CD4-positive, alpha-beta T cell treated with Interleukin-4 for 4 hours (primary cell): ENCODE results near the gene PALS2.

Source experiments
- DNase-seq: peaks from one replicate; pipeline ENCODE4 v3.0.0-alpha.2; 2020

Gene PALS2

DNA sequence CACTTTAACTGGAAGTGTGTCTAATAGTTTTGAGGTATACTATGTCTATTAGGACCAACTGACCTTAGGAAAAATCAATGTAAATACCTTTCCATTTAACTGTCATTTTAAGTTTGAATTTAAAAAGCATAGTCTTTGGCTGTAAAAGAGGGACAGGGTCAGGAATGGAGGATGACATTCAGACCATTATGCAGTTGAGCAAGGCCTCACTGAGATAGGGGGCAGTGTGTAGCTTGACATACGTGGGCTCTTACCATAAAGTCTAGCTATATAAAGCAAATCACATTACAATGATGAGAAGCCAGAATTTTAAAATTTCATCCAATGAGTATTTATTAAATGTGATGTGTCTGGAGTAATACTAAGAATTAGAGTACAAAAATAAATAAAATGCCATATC lies 17.9 kb downstream of the PALS2 start:
- DNase-seq, result no peak

DNA sequence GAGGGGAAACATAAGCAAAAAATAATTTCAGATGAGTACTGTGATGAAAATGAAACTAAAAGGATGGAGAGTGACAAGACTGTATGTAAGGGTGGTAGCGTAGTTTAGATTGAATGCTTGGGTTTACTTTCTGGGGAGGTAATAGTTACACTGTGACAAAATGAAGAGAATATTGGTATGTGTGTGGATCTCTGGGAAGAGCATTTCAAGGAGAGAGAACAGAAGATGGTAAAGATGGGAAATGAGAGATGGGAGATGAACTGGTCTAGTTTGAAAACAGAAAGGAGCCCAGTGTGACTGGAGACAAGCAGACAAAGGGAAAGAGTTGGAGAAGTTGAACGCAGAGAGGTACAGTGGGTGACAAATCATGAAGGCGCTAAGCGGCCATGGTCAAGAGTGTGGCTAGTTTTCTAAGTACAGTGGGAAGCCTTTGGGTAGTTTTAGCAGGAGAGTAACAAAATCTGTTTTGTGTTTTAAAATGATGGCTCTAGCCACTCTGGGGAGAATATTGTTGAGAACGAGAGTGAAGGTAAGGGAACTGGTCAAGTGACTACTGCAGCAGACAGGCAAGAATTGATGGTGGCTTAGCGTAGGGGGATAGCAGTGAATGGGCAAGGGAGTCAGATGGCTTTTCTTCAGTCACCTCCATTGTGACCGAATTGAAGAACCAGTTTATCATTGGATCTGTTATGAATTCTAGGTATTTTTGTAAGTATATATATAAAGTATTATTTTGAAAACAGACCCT lies 22.6 kb downstream of the PALS2 start:
- no peak for DNase-seq

DNA sequence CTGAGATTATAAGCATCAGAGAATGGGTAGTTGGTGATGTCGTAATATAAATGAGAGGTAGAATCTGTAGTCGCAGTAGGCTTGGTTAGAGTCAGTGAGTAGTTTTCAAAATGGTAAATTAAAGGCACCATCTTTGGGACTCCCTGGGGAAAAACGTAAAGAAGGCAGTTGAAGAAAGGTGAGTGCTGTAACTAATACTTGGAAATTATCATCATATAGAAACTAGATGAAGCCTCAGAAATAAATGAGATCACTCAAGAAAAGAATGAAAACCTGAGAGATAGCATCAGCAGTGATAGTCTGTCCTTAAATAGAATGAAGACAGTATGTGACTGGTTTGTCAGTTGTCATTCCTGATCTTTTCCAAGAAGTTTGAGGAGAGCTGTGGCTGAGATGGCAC lies 23.8 kb downstream of the PALS2 start:
- DNase-seq, result no peak

DNA sequence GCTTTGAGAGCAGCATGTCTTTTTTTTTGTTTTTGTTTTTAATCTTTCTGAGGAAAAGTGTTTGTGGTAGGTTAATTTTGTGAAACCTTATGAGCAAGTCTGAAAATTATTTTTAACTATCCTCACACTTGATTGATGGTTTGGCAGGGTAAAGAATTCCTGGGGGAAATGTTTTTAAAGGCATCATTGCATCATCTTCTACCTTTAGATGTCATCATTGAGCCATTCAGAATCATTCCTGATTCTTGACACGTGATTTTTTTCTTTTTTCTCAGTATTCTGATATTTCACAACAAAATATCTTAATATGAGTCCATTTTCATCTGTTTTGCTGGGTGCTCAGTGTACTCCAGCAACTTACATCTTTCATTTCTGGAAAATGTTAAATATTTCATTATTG lies 28.3 kb downstream of the PALS2 start:
- DNase-seq, result no peak

DNA sequence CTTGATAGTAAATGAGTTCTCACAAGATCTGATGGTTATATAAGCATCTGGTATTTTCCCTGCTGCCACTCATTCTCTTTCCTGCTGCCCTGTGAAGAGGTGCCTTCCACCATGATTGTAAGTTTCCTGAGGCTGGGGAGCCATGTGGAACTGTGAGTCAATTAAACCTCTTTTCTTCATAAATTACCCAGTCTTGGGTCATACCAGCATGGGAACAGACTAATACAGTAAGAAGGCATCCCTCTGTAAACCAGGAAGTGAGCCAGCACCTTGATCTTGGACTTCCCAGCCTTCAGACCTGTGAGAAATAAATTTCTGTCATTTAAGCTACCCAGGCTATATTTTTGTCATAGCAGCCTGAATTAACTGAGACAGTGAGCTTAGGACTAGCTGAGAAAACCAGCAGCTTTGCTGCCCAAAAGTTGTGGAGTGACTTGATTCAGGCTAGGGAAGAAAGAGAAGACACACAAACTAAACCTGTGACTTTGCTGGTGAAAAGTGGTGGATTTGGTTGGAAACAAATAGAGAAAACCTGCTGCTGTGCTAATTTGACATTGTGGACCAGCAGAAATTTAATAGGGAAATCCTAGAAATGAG lies 29.7 kb downstream of the PALS2 start:
- DNase-seq, result no peak

DNA sequence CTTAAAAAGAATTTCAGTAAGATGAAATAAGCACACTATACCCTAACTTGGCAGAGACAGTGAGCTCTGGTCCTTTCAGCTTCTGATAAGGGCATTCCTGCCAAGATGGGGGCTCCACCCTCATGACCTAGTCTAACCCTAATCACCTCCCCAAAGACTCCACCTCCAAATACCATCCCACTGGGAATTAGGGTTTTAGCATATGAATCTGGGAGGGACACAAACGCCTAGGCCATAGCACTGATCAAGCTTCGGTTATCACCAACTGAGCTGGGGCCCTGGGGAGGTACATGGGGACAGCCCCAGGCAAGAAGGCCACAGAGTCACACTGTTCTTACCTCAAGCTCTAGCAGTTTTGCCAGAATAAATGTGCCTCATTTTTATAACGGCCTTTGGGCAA lies 31.4 kb downstream of the PALS2 start:
- DNase-seq, result no peak

DNA sequence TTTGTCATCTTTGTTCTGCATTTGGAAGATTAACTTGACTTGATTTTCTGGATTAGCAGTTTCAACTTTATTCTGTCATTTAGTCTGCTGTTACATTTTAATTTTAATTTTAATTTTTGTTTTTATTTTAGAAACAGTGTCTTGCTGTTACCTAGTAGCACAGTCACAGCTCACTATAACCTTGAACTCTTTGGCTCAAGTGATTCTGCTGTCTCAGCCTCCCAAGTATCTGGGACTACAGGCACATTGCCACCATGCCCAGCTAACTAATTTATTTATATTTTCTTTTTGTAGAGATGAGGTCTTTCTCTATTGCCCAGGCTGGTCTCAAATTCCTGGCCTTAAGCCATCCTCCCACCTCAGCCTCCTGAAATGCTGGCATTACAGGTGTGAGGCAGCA lies 35.3 kb downstream of the PALS2 start:
- no peak for DNase-seq

DNA sequence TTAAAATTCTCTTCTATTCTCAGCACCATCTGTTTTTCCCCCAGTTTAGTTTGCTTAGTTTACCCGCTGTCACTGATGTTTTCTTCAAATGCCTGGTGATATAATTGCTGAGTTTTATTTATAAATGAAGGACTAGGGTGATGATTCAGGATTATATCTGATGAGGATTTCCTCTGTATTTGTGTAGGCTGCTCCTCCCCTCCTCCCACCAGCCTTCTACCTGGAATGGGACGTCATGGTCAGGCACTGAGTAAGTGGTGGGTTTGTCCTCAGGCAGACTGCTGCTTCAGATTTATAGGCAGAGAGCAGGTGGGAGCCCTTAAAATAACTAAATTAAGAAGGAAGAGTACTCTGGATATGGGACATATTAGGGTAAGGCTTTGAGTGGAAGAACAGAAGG lies 35.8 kb downstream of the PALS2 start:
- DNase-seq, result no peak

DNA sequence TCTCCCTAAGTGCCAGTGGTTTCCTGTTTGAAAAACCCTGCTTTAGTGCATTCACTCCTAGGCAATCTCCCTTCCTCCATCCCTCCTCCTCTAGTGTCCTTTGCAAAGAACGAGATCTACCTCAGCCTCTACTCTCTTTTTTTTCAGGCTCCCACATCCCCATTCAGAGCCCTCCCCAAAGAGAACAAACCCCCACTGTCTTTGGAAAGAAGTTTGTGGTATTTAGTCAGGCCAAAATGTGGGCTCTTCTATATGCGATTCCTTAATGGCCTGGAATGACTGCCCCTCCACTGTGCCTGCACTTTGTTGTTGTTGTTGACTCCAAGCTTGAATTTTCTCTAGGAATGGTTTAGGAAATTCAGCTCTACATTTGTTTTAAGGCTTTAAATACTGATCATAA lies 36.3 kb downstream of the PALS2 start:
- no peak for DNase-seq

DNA sequence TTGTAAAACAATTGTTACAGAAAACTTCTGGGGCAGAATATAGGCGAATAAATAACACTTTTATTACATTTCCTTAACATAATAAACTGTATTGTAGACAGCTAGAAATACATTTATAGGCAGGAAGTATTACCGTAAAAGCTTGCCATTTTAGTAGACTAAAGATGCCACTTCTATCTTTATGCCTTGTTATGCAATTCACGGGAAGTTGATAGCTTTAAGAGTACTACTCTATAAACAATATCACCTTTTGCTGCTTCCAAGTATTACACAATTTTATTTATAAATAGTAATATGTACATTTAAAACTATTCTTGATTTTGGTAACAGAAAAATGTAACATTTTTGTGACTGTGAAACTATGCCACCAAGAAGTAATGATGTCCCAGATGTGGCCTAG lies 37.9 kb downstream of the PALS2 start:
- no peak for DNase-seq

DNA sequence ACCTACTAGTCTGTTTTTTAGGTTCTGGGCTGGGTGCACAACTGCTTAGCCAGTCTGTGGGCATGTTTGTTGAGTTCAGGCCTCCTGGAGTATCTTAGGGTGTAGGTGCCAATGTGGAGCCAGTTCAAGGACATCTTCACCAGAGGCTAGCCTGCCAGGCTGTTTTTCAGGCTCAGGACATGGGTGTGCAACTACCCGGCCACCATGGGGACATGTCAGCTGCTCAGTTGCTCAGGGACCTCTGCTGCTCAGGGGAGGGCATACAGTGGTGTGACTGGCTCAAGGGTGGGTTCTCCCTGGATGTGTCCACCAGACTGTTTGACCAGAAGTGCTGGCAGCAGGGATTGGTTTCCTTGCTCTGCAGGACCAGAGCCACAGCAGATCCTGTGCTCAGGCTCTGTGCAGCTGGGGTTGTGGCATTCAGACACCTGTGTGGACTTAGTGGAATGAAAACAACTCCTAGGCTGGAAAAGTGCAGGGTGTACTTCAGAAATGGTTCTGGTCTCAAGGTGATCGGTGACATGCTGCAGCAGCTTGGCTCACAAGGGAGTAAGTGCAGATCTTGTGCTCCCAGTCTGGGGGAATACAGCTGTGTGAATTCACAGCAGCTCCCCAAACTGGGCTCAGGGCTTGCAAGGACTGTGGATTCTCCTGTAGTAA lies 44.8 kb downstream of the PALS2 start:
- no peak for DNase-seq

DNA sequence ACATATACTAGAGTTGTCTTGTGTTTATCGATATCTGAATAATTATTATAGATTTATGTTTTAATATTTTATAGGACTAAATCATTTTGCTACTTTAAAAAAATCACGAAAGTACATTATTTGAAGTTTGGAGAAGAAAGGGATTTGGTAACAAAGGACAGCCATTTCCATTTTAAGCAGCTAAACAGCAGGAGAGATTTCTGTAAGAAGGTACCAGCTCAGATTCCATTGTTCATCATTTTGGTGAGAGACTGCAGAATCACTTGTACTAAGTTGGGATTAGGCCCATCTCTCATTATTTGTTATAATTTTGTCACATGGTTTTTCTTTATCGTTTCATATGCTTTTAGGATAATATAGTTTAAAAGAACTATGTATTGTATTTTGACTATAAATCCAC lies 46.7 kb downstream of the PALS2 start:
- DNase-seq, result no peak

DNA sequence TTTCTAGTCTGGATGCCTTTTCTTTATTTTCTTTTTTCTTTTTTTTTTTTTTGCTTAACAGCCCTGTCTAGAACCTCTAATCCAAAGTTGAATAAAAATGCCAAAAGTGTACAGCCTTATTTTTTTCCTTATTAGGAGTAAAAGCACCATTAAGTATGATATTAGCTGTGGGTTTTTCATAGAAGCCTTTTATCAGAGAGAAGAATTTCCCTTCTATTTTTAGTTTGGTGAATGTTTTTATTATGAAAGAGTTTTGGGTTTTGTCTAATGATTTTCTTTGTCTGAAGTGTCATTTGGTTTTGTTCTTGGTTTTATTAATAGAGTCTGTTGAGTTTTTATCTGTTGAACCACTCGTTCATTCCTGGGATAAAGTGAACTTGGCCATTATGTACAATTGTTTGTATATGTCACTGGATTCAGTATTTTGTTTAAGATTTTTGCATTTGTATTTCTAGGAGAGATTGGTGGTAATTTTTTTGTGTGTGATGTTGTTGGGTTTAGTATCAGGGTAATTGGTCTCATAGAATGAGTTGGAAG lies 49.5 kb downstream of the PALS2 start:
- no peak for DNase-seq
